Chondrocyte (in vitro differentiated cells): ENCODE measurements around the gene PHLDB2. TPM values are rescaled to one million over a fixed set of nuclear protein-coding genes. Genes with fewer than 3 reads are reported as not detected.

ENCODE experiments used
- DNase-seq: peaks from one replicate; pipeline ENCODE4 v3.0.0; 2021; ENCODE audit warnings: mixed read lengths, low spot score
- H3K27ac Mint-ChIP-seq: one replicate; pipeline ENCODE4 v1.8.0; 2021; ENCODE audit warnings: mild to moderate bottlenecking, moderate library complexity, mixed read lengths; ENCODE audit not compliant: unreplicated experiment
- H3K27me3 Mint-ChIP-seq: 2 replicates; pipeline ENCODE4 v1.8.0; 2021; ENCODE audit warnings: low read depth, mixed read lengths
- H3K36me3 Mint-ChIP-seq: 2 replicates; pipeline ENCODE4 v1.8.0; 2021; ENCODE audit warnings: low read depth, mixed read lengths
- H3K4me1 Mint-ChIP-seq: 2 replicates; pipeline ENCODE4 v1.8.0; 2021; ENCODE audit warnings: low read depth, mild to moderate bottlenecking, mixed read lengths
- H3K4me3 Mint-ChIP-seq: one replicate; pipeline ENCODE4 v1.8.0; 2021; ENCODE audit warnings: mild to moderate bottlenecking, moderate library complexity, mixed read lengths; ENCODE audit not compliant: unreplicated experiment
- H3K9me3 Mint-ChIP-seq: 2 replicates; pipeline ENCODE4 v1.8.0; 2021; ENCODE audit warnings: low read depth, mixed read lengths
- total RNA-seq: library from RNA; stranded (reverse); gene quantifications from 3 replicates; pipeline ENCODE4 v1.2.1, GENCODE V29; 2021
- TF ChIP-seq, protein P1 (sequence below): fragments of 200-600 bp; sonication (generic); IDR thresholded peaks from 2 replicates; pipeline ENCODE4 v1.5.0; 2021; ENCODE audit warnings: antibody characterized with exemption, mild to moderate bottlenecking, moderate library complexity

The PHLDB2 gene
- total RNA-seq, 1 donor from 2014 or later: 138 TPM

DNA sequence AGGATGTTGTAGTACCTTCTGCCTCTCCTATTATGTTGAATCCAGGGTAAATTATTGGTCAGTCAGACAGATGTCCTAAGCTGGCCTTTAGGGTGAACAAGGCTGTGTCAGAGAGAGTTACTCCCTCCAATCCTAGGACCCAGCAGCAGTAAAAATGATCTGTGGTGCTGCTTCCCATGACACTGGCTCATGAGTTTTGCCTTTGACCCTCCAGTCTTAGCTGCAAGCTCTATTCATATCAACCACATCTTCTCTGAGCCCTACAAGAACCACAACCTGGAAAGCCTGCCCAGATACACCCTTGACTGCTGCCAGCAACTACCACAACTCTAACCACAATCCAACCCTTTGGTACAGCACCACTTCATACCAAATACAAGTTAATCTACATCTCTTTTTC, 27.2 kb upstream of the PHLDB2 start:
- Mint-ChIP-seq H3K4me1 (no peaks in the 10 kb centered on the region), H3K27me3 (no peaks in the 10 kb centered on the region), H3K36me3 (no peaks in the 10 kb centered on the region), H3K4me3 (no peak overlapping the region), H3K9me3 (no peaks in the 10 kb centered on the region), H3K27ac (no peak overlapping the region)
- TF ChIP-seq, protein P1, sequence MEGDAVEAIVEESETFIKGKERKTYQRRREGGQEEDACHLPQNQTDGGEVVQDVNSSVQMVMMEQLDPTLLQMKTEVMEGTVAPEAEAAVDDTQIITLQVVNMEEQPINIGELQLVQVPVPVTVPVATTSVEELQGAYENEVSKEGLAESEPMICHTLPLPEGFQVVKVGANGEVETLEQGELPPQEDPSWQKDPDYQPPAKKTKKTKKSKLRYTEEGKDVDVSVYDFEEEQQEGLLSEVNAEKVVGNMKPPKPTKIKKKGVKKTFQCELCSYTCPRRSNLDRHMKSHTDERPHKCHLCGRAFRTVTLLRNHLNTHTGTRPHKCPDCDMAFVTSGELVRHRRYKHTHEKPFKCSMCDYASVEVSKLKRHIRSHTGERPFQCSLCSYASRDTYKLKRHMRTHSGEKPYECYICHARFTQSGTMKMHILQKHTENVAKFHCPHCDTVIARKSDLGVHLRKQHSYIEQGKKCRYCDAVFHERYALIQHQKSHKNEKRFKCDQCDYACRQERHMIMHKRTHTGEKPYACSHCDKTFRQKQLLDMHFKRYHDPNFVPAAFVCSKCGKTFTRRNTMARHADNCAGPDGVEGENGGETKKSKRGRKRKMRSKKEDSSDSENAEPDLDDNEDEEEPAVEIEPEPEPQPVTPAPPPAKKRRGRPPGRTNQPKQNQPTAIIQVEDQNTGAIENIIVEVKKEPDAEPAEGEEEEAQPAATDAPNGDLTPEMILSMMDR: no peak
- DNase-seq: no peak

DNA sequence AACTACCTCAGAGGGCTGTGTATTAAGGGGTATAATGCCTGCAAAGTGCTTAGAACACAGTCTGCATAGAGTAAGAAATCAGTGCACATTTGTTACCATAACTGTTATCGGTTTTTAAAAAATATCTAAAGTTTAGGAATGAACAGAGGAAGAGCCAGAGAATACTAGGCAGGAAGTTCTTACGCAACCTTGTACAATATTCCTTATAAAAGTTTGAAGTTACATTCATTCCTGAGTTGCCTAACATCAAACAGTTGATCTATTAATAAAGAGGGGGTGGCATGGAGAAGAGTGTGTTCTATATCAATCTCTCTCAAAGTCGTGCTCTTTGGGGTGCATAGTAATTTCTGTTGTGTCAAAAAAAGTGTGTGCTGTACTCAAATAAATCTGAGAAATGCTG, 22.0 kb upstream of the PHLDB2 start:
- DNase-seq: no peak
- Mint-ChIP-seq H3K27me3 (no peaks in the 10 kb centered on the region), H3K9me3 (no peaks in the 10 kb centered on the region), H3K27ac (no peak overlapping the region), H3K36me3 (no peaks in the 10 kb centered on the region), H3K4me3 (no peak overlapping the region), H3K4me1 (no peaks in the 10 kb centered on the region)
- TF ChIP-seq, protein P1: no peak

GRCh38 chr3:111838133-111838532, 20.9 kb upstream of the PHLDB2 start:
- no peaks in the 10 kb centered on the region for H3K27me3 Mint-ChIP-seq
- no peak overlapping the region for H3K27ac Mint-ChIP-seq
- H3K36me3 Mint-ChIP-seq: no peaks in the 10 kb centered on the region
- no peak overlapping the region for H3K4me3 Mint-ChIP-seq
- no peak for DNase-seq
- H3K9me3 Mint-ChIP-seq: no peaks in the 10 kb centered on the region
- TF ChIP-seq, protein P1: no peak
- no peaks in the 10 kb centered on the region for H3K4me1 Mint-ChIP-seq

DNA sequence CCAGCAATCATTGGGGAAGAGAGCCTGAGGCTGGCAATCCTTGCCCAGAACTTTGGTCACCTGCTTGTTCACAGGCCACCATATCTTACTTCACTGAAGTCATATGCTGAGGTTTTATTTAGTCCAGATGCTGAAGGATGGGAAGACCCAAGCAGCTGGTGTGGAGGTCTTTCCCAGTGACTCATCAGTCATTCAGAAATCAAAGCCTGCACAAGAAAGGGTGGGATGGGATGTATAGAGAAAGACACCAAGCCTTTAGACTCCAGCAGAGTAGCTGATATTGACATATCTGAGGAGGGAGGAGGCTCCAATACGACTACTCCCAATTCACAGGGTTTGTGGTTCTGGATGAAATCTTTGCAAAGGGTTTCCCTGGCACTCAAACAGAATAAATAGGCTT, 13.0 kb upstream of the PHLDB2 start:
- Mint-ChIP-seq H3K4me1 (peaks cover 6% of the 10 kb centered on the region), H3K9me3 (no peaks in the 10 kb centered on the region), H3K27me3 (no peaks in the 10 kb centered on the region), H3K27ac (no peak overlapping the region), H3K36me3 (peaks cover 2% of the 10 kb centered on the region), H3K4me3 (no peak overlapping the region)
- DNase-seq: no peak
- TF ChIP-seq, protein P1: no peak

GRCh38 chr3:111846717-111847116, 12.3 kb upstream of the PHLDB2 start:
- Mint-ChIP-seq H3K27ac (no peak overlapping the region), H3K4me1 (peaks cover 13% of the 10 kb centered on the region)

More at GRCh38 chr3:111846717-111847116, 12.3 kb upstream of the PHLDB2 start:
- TF ChIP-seq, protein P1: no peak
- no peaks in the 10 kb centered on the region for H3K9me3 Mint-ChIP-seq
- DNase-seq: no peak
- H3K36me3 Mint-ChIP-seq: peaks cover 2% of the 10 kb centered on the region
- no peaks in the 10 kb centered on the region for H3K27me3 Mint-ChIP-seq
- H3K4me3 Mint-ChIP-seq: no peak overlapping the region
